ENCODE data around the gene AURKAIP1.
"Not testable (repeated sequence)": the region's sequence is repeated elsewhere in the genome, so short reads cannot be mapped to it uniquely, and the experiment has no call there.

Gene AURKAIP1

GRCh38 chr1:1374929-1375662 is at the start of gene AURKAIP1:
Gene AURKAIP1 (minus strand): TSS chr1:1375207. CDS start chr1:1374756, 451 bp downstream.
- DNase-seq, result peak; percentile 98

GRCh38 chr1:1424707-1425106 is 49.7 kb upstream of the AURKAIP1 start:
- no peak for DNase-seq

- DNase-seq, result no peak
Observed at GRCh38 chr1:1423245-1423597, 48.2 kb upstream of the AURKAIP1 start.

GRCh38 chr1:1422465-1423244 is 47.6 kb upstream of the AURKAIP1 start:
- no peak for DNase-seq

GRCh38 chr1:1421907-1422464 is 47.0 kb upstream of the AURKAIP1 start:
- no peak for DNase-seq

GRCh38 chr1:1421147-1421906 is 46.3 kb upstream of the AURKAIP1 start, which contains the start of gene ANKRD65:
Gene ANKRD65 (minus strand): TSS chr1:1421276. CDS start chr1:1421005, 271 bp downstream.
- DNase-seq, result peak; percentile 90

- peak; percentile 54 for DNase-seq
Observed at GRCh38 chr1:1420654-1421141, 45.7 kb upstream of the AURKAIP1 start.

- DNase-seq, result peak; percentile 34
Observed at GRCh38 chr1:1419813-1420653, 45.0 kb upstream of the AURKAIP1 start.

- no peak for DNase-seq
Observed at GRCh38 chr1:1419363-1419812, 44.4 kb upstream of the AURKAIP1 start.

- no peak for DNase-seq
Observed at GRCh38 chr1:1418464-1419362, 43.7 kb upstream of the AURKAIP1 start.

GRCh38 chr1:1417825-1418463 is 42.9 kb upstream of the AURKAIP1 start:
- DNase-seq, result not testable (repeated sequence)

GRCh38 chr1:1417396-1417795 is 42.4 kb upstream of the AURKAIP1 start:
- not testable (repeated sequence) for DNase-seq

- no peak for DNase-seq
Observed at GRCh38 chr1:1415751-1416150, 40.7 kb upstream of the AURKAIP1 start.

GRCh38 chr1:1412311-1412902 is 37.4 kb upstream of the AURKAIP1 start:
- DNase-seq, result not testable (repeated sequence)

- no peak for DNase-seq
Observed at GRCh38 chr1:1411626-1412025, 36.6 kb upstream of the AURKAIP1 start.

- not testable (repeated sequence) for DNase-seq
Observed at GRCh38 chr1:1410238-1410637, 35.2 kb upstream of the AURKAIP1 start.

- DNase-seq, result no peak
Observed at GRCh38 chr1:1407636-1408318, 32.8 kb upstream of the AURKAIP1 start.

GRCh38 chr1:1406821-1407635 is 32.0 kb upstream of the AURKAIP1 start, which contains the start of gene MRPL20:
Gene MRPL20 (minus strand): TSS chr1:1407293. CDS start chr1:1407217, 76 bp downstream.
- DNase-seq, result peak; percentile 91
